Measurements from ENCODE around the gene AIDA. TPM values are rescaled to one million over a fixed set of nuclear protein-coding genes. Genes with fewer than 3 reads are reported as not detected.
A peak's percentile ranks its signal among the peaks of the same experiment; 100 is the strongest.

AIDA gene
- total RNA-seq, 3 donors from 2014 or later, result 35.5 to 87.9 (median 35.5) TPM

- TF ChIP-seq CTCF (IDR thresholded peaks at IDR 0.05), result no peak
- Histone ChIP-seq H3K36me3 (ENCODE audit: low read depth) (peaks cover 6% of the 10 kb centered on the region), H3K9me3 (no peaks in the 10 kb centered on the region), H3K4me1 (ENCODE audit: low read depth) (peaks cover 13% of the 10 kb centered on the region), H3K4me3 (no peak overlapping the region)
- ATAC-seq (peak; percentile 64), DNase-seq (peak in 1 of 3 donors; percentile 39)
- intact Hi-C loops (cut with DNase I, micrococcal nuclease), result loop anchor here in 1 of 2 donors (10.0 kb wide), 1 partner anchor 61 kb away; the partner anchor contains the start of genes AIDA and BROX
Observed at GRCh38 chr1:222653178-222653827, 59.0 kb downstream of the AIDA start.

GRCh38 chr1:222652676-222653075 lies 59.6 kb downstream of the AIDA start:
- no peak overlapping the region for H3K4me3 ChIP-seq
- peaks cover 13% of the 10 kb centered on the region for H3K4me1 ChIP-seq (ENCODE audit: low read depth)
- intact Hi-C loops (cut with DNase I, micrococcal nuclease), result loop anchor here in 1 of 2 donors (10.0 kb wide), 1 partner anchor 62 kb away; the partner anchor contains the start of genes AIDA and BROX
- no peak for DNase-seq
- no peak for ATAC-seq
- no peaks in the 10 kb centered on the region for H3K9me3 ChIP-seq
- TF ChIP-seq CTCF (IDR thresholded peaks at IDR 0.05), result no peak
- H3K36me3 ChIP-seq (ENCODE audit: low read depth), result peaks cover 6% of the 10 kb centered on the region

- DNase-seq (no peak), ATAC-seq (peak; percentile 45)
- peaks cover 12% of the 10 kb centered on the region for H3K4me1 ChIP-seq (ENCODE audit: low read depth)
- no peaks in the 10 kb centered on the region for H3K36me3 ChIP-seq (ENCODE audit: low read depth)
- peak overlapping the region; percentile 62 for H3K4me3 ChIP-seq
- no peaks in the 10 kb centered on the region for H3K9me3 ChIP-seq
- intact Hi-C loops (cut with DNase I, micrococcal nuclease), result no loop called here
- no peak for TF ChIP-seq CTCF (IDR thresholded peaks at IDR 0.05)
Observed at GRCh38 chr1:222644636-222644980, 67.7 kb downstream of the AIDA start.

GRCh38 chr1:222643938-222644635 lies 68.2 kb downstream of the AIDA start:
- ATAC-seq, result peak; percentile 99
- Histone ChIP-seq H3K36me3 (ENCODE audit: low read depth) (no peaks in the 10 kb centered on the region), H3K9me3 (no peaks in the 10 kb centered on the region), H3K4me3 (peak overlapping the region; percentile 62), H3K4me1 (ENCODE audit: low read depth) (peaks cover 12% of the 10 kb centered on the region)
- intact Hi-C loops (cut with DNase I, micrococcal nuclease), result no loop called here
- no peak for TF ChIP-seq CTCF (IDR thresholded peaks at IDR 0.05)
- DNase-seq, result peak; percentile 99 to 100 (median 99)

GRCh38 chr1:222643606-222643937 lies 68.7 kb downstream of the AIDA start:
- DNase-seq (no peak), ATAC-seq (peak; percentile 27)
- Histone ChIP-seq H3K9me3 (no peaks in the 10 kb centered on the region), H3K4me3 (peak overlapping the region; percentile 62), H3K36me3 (ENCODE audit: low read depth) (no peaks in the 10 kb centered on the region), H3K4me1 (ENCODE audit: low read depth) (peaks cover 12% of the 10 kb centered on the region)
- no peak for TF ChIP-seq CTCF (IDR thresholded peaks at IDR 0.05)
- intact Hi-C loops (cut with DNase I, micrococcal nuclease), result no loop called here
